Lung (tissue), 12 donors: Measurements from ENCODE around the gene MAT2A. TPM values are rescaled to one million over a fixed set of nuclear protein-coding genes. Genes with fewer than 3 reads are reported as not detected.

ENCODE experiments used
- ATAC-seq: fragments of 200-7000 bp; cut with Tn5 transposase; one replicate; pipeline ENCODE4 v1.9.1; 2020; ENCODE audit warnings: moderate number of reproducible peaks; ENCODE audit not compliant: insufficient read depth, low FRiP score
- DNase-seq, 3 donors: peaks; one replicate each; pipeline ENCODE4 v3.0.0-alpha.2; 2013 to 2017
- H3K27ac ChIP-seq, 2 donors: one replicate each; pipeline ENCODE4 v1.5.1; 2013; ENCODE audit warnings: mild to moderate bottlenecking in 2 of 2, moderate library complexity in 2 of 2, control low read depth in 1 of 2, inconsistent platforms in 1 of 2, low read depth in 1 of 2, low read length in 1 of 2
- H3K27me3 ChIP-seq, 3 donors: one replicate each; pipeline ENCODE4 v1.5.1; 2013; ENCODE audit warnings: low read length in 2 of 3; ENCODE audit not compliant: control insufficient read depth in 3 of 3, insufficient read depth in 3 of 3
- H3K36me3 ChIP-seq, 4 donors: one replicate each; pipeline ENCODE4 v1.5.1; 2013; ENCODE audit warnings: low read length in 4 of 4, mild to moderate bottlenecking in 1 of 4, moderate library complexity in 1 of 4; ENCODE audit not compliant: control insufficient read depth in 4 of 4, insufficient read depth in 4 of 4
- H3K4me1 ChIP-seq, 5 donors: one replicate each; pipeline ENCODE4 v1.5.1; 2013; ENCODE audit warnings: low read length in 5 of 5, mild to moderate bottlenecking in 2 of 5, moderate library complexity in 1 of 5; ENCODE audit not compliant: control insufficient read depth in 5 of 5, insufficient read depth in 5 of 5
- H3K4me3 ChIP-seq: one replicate; pipeline ENCODE4 v1.5.1; 2013; ENCODE audit warnings: mild to moderate bottlenecking, control low read depth, moderate library complexity
- H3K9ac ChIP-seq, 2 donors: one replicate each; pipeline ENCODE4 v1.5.1; 2013; ENCODE audit warnings: low read length in 2 of 2, control low read depth in 1 of 2; ENCODE audit not compliant: insufficient read depth in 1 of 2
- H3K9me3 ChIP-seq, 4 donors: one replicate each; pipeline ENCODE4 v1.5.1; 2013; ENCODE audit warnings: low read length in 3 of 4, mild to moderate bottlenecking in 1 of 4, moderate library complexity in 1 of 4; ENCODE audit not compliant: control insufficient read depth in 4 of 4, insufficient read depth in 3 of 4
- WGBS, 2 donors: extraction: QIAGEN DNeasy Blood & Tissue Kit; methylation state at CpG; one replicate each; pipeline ENCODE4 v1.1.7; 2013; 5-methylcytosine and 5-hydroxymethylcytosine counted together
- polyA plus RNA-seq, 2 donors: library from polyadenylated mRNA; stranded (reverse); fragments of 200-250 nt; gene quantifications; one replicate each; pipeline ENCODE4 v1.2.1, GENCODE V29; 2013
- total RNA-seq, 2 donors: library from RNA; depleted of rRNA in 1 of 2; stranded (reverse); fragments of >200 nt in 1 of 2; gene quantifications; one replicate each; pipeline ENCODE4 v1.2.1, GENCODE V29; 2014 to 2021
- TF ChIP-seq, protein P1 (sequence below): IDR thresholded peaks from 2 replicates; pipeline ENCODE4 v1.5.1; 2012; ENCODE audit warnings: mild to moderate bottlenecking; ENCODE audit errors: control extremely low read depth, extremely low read depth
- donor health status: control.
- donor health status: control.
- donor health status: Bipolar disorder and iron deficiency.
- donor health status: healthy.
- donor health status: DM: yes; HTN: yes; CAD: no.

Gene MAT2A
- total and polyA plus RNA-seq, 4 donors: 79.4 to 228 (median 159) TPM

- H3K36me3 ChIP-seq: no peaks in the 10 kb centered on the region
- DNase-seq: no peak
- H3K27me3 ChIP-seq: no peaks in the 10 kb centered on the region
- H3K4me3 ChIP-seq: no peak overlapping the region
- H3K4me1 ChIP-seq: peaks cover 0 to 11% (median 4%) of the 10 kb centered on the region in 5 donors
- H3K9ac ChIP-seq: no peak overlapping the region
- WGBS, 2 donors: 89 to 94% methylated on average over 17 of the region's 17 CpGs
- TF ChIP-seq, protein P1, sequence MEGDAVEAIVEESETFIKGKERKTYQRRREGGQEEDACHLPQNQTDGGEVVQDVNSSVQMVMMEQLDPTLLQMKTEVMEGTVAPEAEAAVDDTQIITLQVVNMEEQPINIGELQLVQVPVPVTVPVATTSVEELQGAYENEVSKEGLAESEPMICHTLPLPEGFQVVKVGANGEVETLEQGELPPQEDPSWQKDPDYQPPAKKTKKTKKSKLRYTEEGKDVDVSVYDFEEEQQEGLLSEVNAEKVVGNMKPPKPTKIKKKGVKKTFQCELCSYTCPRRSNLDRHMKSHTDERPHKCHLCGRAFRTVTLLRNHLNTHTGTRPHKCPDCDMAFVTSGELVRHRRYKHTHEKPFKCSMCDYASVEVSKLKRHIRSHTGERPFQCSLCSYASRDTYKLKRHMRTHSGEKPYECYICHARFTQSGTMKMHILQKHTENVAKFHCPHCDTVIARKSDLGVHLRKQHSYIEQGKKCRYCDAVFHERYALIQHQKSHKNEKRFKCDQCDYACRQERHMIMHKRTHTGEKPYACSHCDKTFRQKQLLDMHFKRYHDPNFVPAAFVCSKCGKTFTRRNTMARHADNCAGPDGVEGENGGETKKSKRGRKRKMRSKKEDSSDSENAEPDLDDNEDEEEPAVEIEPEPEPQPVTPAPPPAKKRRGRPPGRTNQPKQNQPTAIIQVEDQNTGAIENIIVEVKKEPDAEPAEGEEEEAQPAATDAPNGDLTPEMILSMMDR: no peak
- no peaks in the 10 kb centered on the region for H3K9me3 ChIP-seq
- ATAC-seq: no peak
- H3K27ac ChIP-seq: peak overlapping the region in 1 of 2 donors; percentile 15
Measured at GRCh38 chr2:85503168-85503850, 35.7 kb upstream of the MAT2A start.

DNA sequence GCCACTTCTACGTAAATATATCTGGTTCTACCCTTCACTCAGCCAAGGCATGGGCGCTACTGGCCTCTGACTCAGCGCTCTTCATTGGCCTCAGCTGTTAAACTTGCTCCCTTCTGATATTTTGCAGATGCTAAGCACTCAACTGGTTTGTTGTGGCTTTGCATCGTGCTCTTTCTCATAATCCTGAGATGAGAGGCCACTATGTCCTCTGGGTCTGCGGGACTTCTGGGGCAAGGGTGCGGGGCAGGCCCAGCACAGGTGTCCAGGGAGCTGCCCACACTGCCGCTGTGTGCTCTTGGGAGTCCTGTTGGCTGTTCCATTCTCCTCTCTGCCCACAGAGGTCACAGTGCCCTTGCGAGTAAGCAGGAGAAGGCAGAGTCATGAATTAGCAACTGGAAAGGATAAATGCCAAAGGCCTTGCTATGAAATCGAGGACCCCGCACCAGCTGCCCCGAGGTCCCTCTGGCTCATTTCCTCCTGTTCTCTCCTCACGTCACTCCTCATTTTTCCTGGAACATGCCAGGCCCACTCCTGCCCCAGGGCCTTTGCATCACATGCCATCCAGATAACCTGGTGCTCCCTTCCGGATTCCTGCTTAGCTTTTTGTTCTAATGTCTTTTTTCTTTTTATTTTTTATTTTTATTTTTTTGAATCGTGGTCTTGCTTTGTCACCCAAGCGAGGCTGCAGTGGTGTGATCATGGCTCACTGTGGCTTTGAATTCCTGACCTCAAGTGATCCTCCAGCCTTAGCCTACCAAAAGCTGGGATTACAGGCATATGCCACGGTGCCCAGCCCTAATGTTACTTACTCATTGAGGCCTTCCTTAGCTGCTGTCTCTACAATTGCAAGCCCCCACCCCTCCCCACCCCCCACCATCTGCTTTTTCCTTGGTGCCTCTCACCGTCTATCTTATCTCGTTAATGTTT, 34.9 kb upstream of the MAT2A start:
- Histone ChIP-seq H3K4me3 (no peak overlapping the region), H3K9me3 (no peaks in the 10 kb centered on the region), H3K27ac (peak overlapping the region in 1 of 2 donors; percentile 15), H3K9ac (no peak overlapping the region), H3K27me3 (no peaks in the 10 kb centered on the region), H3K36me3 (no peaks in the 10 kb centered on the region), H3K4me1 (peaks cover 0 to 11% (median 4%) of the 10 kb centered on the region in 5 donors)
- ATAC-seq (no peak), DNase-seq (no peak)
- TF ChIP-seq, protein P1: no peak
- 82 to 88% methylated on average over 18 of the region's 18 CpGs for WGBS, 2 donors

- Histone ChIP-seq H3K36me3 (no peaks in the 10 kb centered on the region), H3K4me1 (peaks cover 0 to 11% (median 4%) of the 10 kb centered on the region in 5 donors), H3K27me3 (no peaks in the 10 kb centered on the region), H3K9ac (no peak overlapping the region), H3K27ac (peak overlapping the region in 1 of 2 donors; percentile 60), H3K4me3 (no peak overlapping the region), H3K9me3 (no peaks in the 10 kb centered on the region)
- ATAC-seq: peak; percentile 39
- TF ChIP-seq, protein P1: no peak
- 38 to 41% methylated on average over 3 of the region's 3 CpGs for WGBS, 2 donors
- DNase-seq: peak in 2 of 3 donors; percentile 11 to 50
Measured at GRCh38 chr2:85504778-85505261, 34.1 kb upstream of the MAT2A start.
